SK-N-SH treated with all-trans-retinoic acid at 6 μM for 48 hours (cell line): ENCODE data around the gene NFASC.

Experiments used
- ZFP3 ChIP-seq: fragments of 250-450 bp; sonication (Bioruptor Pico); IDR thresholded peaks from 2 replicates; pipeline ENCODE4 v1.5.0; 2020; ENCODE audit warnings: mild to moderate bottlenecking, moderate library complexity
- ZFP30 ChIP-seq: fragments of 450-650 bp; formaldehyde crosslinking; IDR thresholded peaks from 2 replicates; pipeline ENCODE4 v1.5.0; 2022; ENCODE audit warnings: mild to moderate bottlenecking, moderate library complexity
- TF ChIP-seq, protein P1 (sequence below): fragments of 250-450 bp; sonication (Bioruptor Pico); IDR thresholded peaks from 2 replicates; pipeline ENCODE4 v1.8.0; 2020; ENCODE audit warnings: mild to moderate bottlenecking, moderate library complexity, borderline replicate concordance

DNA sequence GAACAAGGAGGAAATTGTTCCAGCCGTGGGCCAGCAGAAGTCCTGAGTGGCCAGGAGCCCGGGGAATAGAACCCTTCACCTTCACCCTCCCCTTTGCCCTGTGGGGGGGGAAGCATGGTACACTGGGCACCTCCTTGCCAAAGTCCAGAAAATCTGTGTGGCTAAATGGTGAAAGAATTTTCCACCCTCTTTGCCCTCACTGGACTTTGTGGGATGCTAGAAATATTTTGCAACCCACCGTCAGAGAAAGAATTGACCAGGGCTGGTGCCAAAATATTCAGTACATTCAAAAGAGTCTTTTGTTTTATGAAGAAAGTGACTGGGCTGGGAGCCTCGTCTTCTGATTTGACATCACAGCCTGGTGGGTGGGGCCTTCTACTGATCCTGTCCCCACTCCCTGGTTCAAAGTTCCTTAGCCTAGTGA, 14.6 kb downstream of the NFASC start:
- no peak for TF ChIP-seq ZFP30
- TF ChIP-seq, protein P1, sequence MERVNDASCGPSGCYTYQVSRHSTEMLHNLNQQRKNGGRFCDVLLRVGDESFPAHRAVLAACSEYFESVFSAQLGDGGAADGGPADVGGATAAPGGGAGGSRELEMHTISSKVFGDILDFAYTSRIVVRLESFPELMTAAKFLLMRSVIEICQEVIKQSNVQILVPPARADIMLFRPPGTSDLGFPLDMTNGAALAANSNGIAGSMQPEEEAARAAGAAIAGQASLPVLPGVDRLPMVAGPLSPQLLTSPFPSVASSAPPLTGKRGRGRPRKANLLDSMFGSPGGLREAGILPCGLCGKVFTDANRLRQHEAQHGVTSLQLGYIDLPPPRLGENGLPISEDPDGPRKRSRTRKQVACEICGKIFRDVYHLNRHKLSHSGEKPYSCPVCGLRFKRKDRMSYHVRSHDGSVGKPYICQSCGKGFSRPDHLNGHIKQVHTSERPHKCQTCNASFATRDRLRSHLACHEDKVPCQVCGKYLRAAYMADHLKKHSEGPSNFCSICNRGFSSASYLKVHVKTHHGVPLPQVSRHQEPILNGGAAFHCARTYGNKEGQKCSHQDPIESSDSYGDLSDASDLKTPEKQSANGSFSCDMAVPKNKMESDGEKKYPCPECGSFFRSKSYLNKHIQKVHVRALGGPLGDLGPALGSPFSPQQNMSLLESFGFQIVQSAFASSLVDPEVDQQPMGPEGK (CRISPR knock-in tag), result no peak
- no peak for TF ChIP-seq ZFP3 (CRISPR knock-in tag)
